ENCODE results near the gene OVOL1. TPM values are rescaled to one million over a fixed set of nuclear protein-coding genes. Genes with fewer than 3 reads are reported as not detected.

Gene OVOL1
- total and polyA plus RNA-seq, 2 of the 13 experiments (the other 11 are each of a cell fraction or from before 2014, with no cell fraction given) = 0.01 TPM; not detected in 1

DNA sequence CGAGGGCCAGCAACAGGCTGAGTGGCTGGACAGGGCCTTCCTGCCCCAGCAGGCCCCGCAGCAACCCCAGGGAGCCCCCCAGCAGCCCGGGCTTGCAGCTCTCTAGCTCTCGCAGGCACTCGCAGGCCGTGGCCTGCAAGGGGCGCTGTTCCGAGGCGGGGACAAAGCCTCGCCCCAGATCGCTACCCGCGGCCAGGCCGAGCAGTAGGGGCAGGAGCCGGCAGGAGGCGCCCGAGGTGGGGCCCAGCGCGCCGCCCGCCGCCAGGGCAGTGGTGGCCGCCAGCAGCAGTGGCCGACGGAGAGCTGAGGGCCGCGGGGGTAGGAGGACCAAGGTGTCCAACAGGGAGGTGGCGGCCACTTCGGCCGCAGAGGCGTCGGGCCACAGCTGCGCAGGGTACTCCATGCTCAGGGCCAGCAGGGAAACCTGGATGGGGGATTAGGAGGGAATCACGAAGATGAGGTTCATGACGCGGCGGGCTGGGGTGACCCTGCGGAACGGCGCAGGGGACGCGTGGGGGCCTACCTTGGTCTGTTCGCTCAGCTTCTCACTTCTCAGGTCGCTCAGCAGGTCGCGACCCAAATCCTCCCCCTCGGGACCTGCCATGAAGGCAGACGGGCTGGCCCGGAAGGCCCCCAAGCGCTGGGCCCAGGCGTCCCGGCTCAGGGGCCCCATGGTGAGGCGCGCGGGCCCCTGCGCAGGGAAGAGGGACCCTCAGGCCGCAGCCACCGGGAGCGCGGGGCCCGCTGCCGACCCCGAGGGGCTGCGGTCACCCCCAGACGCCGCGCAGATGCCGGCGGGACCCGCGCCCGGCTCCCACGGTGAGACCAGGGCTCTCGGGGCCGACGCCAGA, 6.7 kb upstream of the OVOL1 start (continued):
- TF ChIP-seq, protein P1, sequence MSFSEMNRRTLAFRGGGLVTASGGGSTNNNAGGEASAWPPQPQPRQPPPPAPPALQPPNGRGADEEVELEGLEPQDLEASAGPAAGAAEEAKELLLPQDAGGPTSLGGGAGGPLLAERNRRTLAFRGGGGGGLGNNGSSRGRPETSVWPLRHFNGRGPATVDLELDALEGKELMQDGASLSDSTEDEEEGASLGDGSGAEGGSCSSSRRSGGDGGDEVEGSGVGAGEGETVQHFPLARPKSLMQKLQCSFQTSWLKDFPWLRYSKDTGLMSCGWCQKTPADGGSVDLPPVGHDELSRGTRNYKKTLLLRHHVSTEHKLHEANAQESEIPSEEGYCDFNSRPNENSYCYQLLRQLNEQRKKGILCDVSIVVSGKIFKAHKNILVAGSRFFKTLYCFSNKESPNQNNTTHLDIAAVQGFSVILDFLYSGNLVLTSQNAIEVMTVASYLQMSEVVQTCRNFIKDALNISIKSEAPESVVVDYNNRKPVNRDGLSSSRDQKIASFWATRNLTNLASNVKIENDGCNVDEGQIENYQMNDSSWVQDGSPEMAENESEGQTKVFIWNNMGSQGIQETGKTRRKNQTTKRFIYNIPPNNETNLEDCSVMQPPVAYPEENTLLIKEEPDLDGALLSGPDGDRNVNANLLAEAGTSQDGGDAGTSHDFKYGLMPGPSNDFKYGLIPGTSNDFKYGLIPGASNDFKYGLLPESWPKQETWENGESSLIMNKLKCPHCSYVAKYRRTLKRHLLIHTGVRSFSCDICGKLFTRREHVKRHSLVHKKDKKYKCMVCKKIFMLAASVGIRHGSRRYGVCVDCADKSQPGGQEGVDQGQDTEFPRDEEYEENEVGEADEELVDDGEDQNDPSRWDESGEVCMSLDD (CRISPR knock-in tag; IDR thresholded peaks at IDR 0.05; ENCODE audit: borderline replicate concordance) = no peak
- TF ChIP-seq, protein P2, sequence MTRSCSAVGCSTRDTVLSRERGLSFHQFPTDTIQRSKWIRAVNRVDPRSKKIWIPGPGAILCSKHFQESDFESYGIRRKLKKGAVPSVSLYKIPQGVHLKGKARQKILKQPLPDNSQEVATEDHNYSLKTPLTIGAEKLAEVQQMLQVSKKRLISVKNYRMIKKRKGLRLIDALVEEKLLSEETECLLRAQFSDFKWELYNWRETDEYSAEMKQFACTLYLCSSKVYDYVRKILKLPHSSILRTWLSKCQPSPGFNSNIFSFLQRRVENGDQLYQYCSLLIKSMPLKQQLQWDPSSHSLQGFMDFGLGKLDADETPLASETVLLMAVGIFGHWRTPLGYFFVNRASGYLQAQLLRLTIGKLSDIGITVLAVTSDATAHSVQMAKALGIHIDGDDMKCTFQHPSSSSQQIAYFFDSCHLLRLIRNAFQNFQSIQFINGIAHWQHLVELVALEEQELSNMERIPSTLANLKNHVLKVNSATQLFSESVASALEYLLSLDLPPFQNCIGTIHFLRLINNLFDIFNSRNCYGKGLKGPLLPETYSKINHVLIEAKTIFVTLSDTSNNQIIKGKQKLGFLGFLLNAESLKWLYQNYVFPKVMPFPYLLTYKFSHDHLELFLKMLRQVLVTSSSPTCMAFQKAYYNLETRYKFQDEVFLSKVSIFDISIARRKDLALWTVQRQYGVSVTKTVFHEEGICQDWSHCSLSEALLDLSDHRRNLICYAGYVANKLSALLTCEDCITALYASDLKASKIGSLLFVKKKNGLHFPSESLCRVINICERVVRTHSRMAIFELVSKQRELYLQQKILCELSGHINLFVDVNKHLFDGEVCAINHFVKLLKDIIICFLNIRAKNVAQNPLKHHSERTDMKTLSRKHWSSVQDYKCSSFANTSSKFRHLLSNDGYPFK (CRISPR knock-in tag; IDR thresholded peaks at IDR 0.05; ENCODE audit: borderline replicate concordance) = 0 out of 2 replicates have a peak, but pooled peaks have one; percentile 35
- no peak for TF ChIP-seq ZNF441 (CRISPR knock-in tag; IDR thresholded peaks at IDR 0.05; ENCODE audit: borderline replicate concordance)
- TF ChIP-seq ZNF710 (CRISPR knock-in tag; IDR thresholded peaks at IDR 0.05; ENCODE audit: borderline replicate concordance) = no peak
- TF ChIP-seq ZNF282 (IDR thresholded peaks at IDR 0.05; ENCODE audit: partially characterized antibody) = no peak
- no peak for TF ChIP-seq NFYC (CRISPR knock-in tag; IDR thresholded peaks at IDR 0.05)
- TF ChIP-seq PHF21A (CRISPR knock-in tag; IDR thresholded peaks at IDR 0.05) = no peak
- no peak for TF ChIP-seq ZNF431 (CRISPR knock-in tag; IDR thresholded peaks at IDR 0.05; ENCODE audit: borderline replicate concordance, low read depth)
- TF ChIP-seq, protein P3, sequence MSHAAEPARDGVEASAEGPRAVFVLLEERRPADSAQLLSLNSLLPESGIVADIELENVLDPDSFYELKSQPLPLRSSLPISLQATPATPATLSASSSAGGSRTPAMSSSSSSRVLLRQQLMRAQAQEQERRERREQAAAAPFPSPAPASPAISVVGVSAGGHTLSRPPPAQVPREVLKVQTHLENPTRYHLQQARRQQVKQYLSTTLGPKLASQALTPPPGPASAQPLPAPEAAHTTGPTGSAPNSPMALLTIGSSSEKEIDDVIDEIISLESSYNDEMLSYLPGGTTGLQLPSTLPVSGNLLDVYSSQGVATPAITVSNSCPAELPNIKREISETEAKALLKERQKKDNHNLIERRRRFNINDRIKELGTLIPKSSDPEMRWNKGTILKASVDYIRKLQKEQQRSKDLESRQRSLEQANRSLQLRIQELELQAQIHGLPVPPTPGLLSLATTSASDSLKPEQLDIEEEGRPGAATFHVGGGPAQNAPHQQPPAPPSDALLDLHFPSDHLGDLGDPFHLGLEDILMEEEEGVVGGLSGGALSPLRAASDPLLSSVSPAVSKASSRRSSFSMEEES (CRISPR knock-in tag; IDR thresholded peaks at IDR 0.05) = no peak
- TF ChIP-seq FOXK1 (CRISPR knock-in tag; IDR thresholded peaks at IDR 0.05; ENCODE audit: borderline replicate concordance, low read depth) = no peak
- TF ChIP-seq, protein P4, sequence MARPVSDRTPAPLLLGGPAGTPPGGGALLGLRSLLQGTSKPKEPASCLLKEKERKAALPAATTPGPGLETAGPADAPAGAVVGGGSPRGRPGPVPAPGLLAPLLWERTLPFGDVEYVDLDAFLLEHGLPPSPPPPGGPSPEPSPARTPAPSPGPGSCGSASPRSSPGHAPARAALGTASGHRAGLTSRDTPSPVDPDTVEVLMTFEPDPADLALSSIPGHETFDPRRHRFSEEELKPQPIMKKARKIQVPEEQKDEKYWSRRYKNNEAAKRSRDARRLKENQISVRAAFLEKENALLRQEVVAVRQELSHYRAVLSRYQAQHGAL (CRISPR knock-in tag; IDR thresholded peaks at IDR 0.05; ENCODE audit: not compliant biosample characterization) = no peak
- TF ChIP-seq, protein P5, sequence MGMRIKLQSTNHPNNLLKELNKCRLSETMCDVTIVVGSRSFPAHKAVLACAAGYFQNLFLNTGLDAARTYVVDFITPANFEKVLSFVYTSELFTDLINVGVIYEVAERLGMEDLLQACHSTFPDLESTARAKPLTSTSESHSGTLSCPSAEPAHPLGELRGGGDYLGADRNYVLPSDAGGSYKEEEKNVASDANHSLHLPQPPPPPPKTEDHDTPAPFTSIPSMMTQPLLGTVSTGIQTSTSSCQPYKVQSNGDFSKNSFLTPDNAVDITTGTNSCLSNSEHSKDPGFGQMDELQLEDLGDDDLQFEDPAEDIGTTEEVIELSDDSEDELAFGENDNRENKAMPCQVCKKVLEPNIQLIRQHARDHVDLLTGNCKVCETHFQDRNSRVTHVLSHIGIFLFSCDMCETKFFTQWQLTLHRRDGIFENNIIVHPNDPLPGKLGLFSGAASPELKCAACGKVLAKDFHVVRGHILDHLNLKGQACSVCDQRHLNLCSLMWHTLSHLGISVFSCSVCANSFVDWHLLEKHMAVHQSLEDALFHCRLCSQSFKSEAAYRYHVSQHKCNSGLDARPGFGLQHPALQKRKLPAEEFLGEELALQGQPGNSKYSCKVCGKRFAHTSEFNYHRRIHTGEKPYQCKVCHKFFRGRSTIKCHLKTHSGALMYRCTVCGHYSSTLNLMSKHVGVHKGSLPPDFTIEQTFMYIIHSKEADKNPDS (CRISPR knock-in tag; IDR thresholded peaks at IDR 0.05) = no peak
- TF ChIP-seq ZBTB25 (CRISPR knock-in tag; IDR thresholded peaks at IDR 0.05) = no peak

Data from HepG2 (cell line).